SK-N-SH (cell line): ENCODE measurements around the gene TMEM212.

Experiments
- EZH2phosphoT487 ChIP-seq: fragments of 200-600 bp; sonication (generic); IDR thresholded peaks from 2 replicates; pipeline ENCODE4 v1.6.1; 2017; ENCODE audit warnings: low read depth, mixed run types, mild to moderate bottlenecking, antibody characterized with exemption, moderate library complexity, borderline replicate concordance
- GABPA ChIP-seq: IDR thresholded peaks from 2 replicates; pipeline ENCODE4 v1.4.0; 2012; ENCODE audit warnings: low read depth, mild to moderate bottlenecking
- NFIC ChIP-seq: IDR thresholded peaks from 2 replicates; pipeline ENCODE4 v1.4.0; 2012; ENCODE audit warnings: borderline replicate concordance
- RFX5 ChIP-seq: IDR thresholded peaks from 2 replicates; pipeline ENCODE4 v1.6.1; 2012; ENCODE audit warnings: mild to moderate bottlenecking, improper control_type of control experiment, low read length
- TAF1 ChIP-seq: IDR thresholded peaks from 2 replicates; pipeline ENCODE4 v1.6.1; 2012; ENCODE audit warnings: low read depth, mild to moderate bottlenecking, low read length, moderate library complexity, borderline replicate concordance
- USF2 ChIP-seq: fragments of 150-350 bp; IDR thresholded peaks from 2 replicates; pipeline ENCODE4 v1.6.1; 2017; ENCODE audit warnings: antibody characterized with exemption, low read length, low read depth, borderline replicate concordance
- TF ChIP-seq, protein P1 (sequence below): fragments of 200-600 bp; sonication (generic); IDR thresholded peaks from 2 replicates; pipeline ENCODE4 v1.6.1; 2017; ENCODE audit warnings: antibody characterized with exemption, mild to moderate bottlenecking, moderate library complexity
- TF ChIP-seq, protein P2 (sequence below): IDR thresholded peaks from 2 replicates; pipeline ENCODE4 v1.6.1; 2012; ENCODE audit warnings: mild to moderate bottlenecking, low read depth, low read length, moderate library complexity
- TF ChIP-seq, protein P3 (sequence below): IDR thresholded peaks from 2 replicates; pipeline ENCODE4 v1.4.0; 2012; ENCODE audit warnings: low read depth, borderline replicate concordance

DNA sequence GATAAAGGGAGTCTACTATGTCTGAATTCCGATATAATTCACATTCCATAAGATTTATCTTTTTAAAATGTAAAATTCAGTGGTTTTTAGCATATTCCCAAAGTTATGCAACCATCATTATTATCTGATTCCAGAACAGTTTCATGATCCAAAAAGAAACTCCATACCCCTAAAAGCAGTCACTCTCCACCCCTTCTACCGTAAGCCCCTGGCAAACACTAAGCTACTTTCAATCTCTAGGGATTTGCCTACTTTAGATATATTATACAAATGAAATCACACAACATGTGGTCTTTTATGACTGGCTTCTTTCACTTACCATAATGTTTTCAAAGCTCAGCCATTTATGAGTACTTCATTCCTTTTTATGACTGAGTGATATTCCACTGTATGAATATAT lies 65.6 kb downstream of the TMEM212 start:
- TF ChIP-seq, protein P1, sequence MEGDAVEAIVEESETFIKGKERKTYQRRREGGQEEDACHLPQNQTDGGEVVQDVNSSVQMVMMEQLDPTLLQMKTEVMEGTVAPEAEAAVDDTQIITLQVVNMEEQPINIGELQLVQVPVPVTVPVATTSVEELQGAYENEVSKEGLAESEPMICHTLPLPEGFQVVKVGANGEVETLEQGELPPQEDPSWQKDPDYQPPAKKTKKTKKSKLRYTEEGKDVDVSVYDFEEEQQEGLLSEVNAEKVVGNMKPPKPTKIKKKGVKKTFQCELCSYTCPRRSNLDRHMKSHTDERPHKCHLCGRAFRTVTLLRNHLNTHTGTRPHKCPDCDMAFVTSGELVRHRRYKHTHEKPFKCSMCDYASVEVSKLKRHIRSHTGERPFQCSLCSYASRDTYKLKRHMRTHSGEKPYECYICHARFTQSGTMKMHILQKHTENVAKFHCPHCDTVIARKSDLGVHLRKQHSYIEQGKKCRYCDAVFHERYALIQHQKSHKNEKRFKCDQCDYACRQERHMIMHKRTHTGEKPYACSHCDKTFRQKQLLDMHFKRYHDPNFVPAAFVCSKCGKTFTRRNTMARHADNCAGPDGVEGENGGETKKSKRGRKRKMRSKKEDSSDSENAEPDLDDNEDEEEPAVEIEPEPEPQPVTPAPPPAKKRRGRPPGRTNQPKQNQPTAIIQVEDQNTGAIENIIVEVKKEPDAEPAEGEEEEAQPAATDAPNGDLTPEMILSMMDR, result no peak
- TF ChIP-seq, protein P2, sequence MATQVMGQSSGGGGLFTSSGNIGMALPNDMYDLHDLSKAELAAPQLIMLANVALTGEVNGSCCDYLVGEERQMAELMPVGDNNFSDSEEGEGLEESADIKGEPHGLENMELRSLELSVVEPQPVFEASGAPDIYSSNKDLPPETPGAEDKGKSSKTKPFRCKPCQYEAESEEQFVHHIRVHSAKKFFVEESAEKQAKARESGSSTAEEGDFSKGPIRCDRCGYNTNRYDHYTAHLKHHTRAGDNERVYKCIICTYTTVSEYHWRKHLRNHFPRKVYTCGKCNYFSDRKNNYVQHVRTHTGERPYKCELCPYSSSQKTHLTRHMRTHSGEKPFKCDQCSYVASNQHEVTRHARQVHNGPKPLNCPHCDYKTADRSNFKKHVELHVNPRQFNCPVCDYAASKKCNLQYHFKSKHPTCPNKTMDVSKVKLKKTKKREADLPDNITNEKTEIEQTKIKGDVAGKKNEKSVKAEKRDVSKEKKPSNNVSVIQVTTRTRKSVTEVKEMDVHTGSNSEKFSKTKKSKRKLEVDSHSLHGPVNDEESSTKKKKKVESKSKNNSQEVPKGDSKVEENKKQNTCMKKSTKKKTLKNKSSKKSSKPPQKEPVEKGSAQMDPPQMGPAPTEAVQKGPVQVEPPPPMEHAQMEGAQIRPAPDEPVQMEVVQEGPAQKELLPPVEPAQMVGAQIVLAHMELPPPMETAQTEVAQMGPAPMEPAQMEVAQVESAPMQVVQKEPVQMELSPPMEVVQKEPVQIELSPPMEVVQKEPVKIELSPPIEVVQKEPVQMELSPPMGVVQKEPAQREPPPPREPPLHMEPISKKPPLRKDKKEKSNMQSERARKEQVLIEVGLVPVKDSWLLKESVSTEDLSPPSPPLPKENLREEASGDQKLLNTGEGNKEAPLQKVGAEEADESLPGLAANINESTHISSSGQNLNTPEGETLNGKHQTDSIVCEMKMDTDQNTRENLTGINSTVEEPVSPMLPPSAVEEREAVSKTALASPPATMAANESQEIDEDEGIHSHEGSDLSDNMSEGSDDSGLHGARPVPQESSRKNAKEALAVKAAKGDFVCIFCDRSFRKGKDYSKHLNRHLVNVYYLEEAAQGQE, result no peak
- TF ChIP-seq GABPA, result no peak
- TF ChIP-seq, protein P3, sequence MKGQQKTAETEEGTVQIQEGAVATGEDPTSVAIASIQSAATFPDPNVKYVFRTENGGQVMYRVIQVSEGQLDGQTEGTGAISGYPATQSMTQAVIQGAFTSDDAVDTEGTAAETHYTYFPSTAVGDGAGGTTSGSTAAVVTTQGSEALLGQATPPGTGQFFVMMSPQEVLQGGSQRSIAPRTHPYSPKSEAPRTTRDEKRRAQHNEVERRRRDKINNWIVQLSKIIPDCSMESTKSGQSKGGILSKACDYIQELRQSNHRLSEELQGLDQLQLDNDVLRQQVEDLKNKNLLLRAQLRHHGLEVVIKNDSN, result no peak
- TF ChIP-seq TAF1, result no peak
- no peak for TF ChIP-seq NFIC
- no peak for TF ChIP-seq EZH2phosphoT487
- TF ChIP-seq USF2, result no peak
- no peak for TF ChIP-seq RFX5
